ENCODE data around the gene CLCN4. TPM values are rescaled to one million over a fixed set of nuclear protein-coding genes. Genes with fewer than 3 reads are reported as not detected.

Gene CLCN4
- total and polyA plus RNA-seq, 9 donors, result 0.36 to 4.2 (median 3.0) TPM

GRCh38 chrX:10278716-10279115 is 121.9 kb downstream of the CLCN4 start:
- no peak overlapping the region for H3K27ac ChIP-seq
- 91 to 95% (median 93%) methylated on average over 2 of the region's 2 CpGs for WGBS, 3 donors
- no peak for DNase-seq
- H3K27me3 ChIP-seq, result no peaks in the 10 kb centered on the region
- TF ChIP-seq CTCF (IDR thresholded peaks at IDR 0.05), result no peak
- TF ChIP-seq EP300 (IDR thresholded peaks at IDR 0.05), result no peak
- TF ChIP-seq POLR2A (IDR thresholded peaks at IDR 0.05), result no peak
- no peaks in the 10 kb centered on the region for H3K9me3 ChIP-seq
- no peaks in the 10 kb centered on the region for H3K36me3 ChIP-seq
- intact Hi-C loops (cut with DNase I), result no loop called here
- H3K4me3 ChIP-seq, result no peak overlapping the region
- no peaks in the 10 kb centered on the region for H3K4me1 ChIP-seq (ENCODE audit: insufficient read depth)

- no peaks in the 10 kb centered on the region for H3K36me3 ChIP-seq
- TF ChIP-seq POLR2A (IDR thresholded peaks at IDR 0.05) (no peak), EP300 (IDR thresholded peaks at IDR 0.05) (no peak), CTCF (IDR thresholded peaks at IDR 0.05) (no peak)
- no peak overlapping the region for H3K4me3 ChIP-seq
- intact Hi-C loops (cut with DNase I), result no loop called here
- no peaks in the 10 kb centered on the region for H3K4me1 ChIP-seq (ENCODE audit: insufficient read depth)
- DNase-seq, result no peak
- H3K27ac ChIP-seq, result no peak overlapping the region
- 74 to 86% (median 77%) methylated on average over 2 of the region's 2 CpGs for WGBS, 3 donors
- no peaks in the 10 kb centered on the region for H3K9me3 ChIP-seq
- no peaks in the 10 kb centered on the region for H3K27me3 ChIP-seq
Measured at GRCh38 chrX:10280071-10280470, 123.3 kb downstream of the CLCN4 start.

GRCh38 chrX:10282490-10282889 is 125.7 kb downstream of the CLCN4 start:
- TF ChIP-seq CTCF (IDR thresholded peaks at IDR 0.05) (no peak), EP300 (IDR thresholded peaks at IDR 0.05) (no peak), POLR2A (IDR thresholded peaks at IDR 0.05) (no peak)
- WGBS, 3 donors, result 69 to 76% (median 72%) methylated on average over 1 of the region's 1 CpG
- no peaks in the 10 kb centered on the region for H3K4me1 ChIP-seq (ENCODE audit: insufficient read depth)
- intact Hi-C loops (cut with DNase I), result no loop called here
- no peak for DNase-seq
- no peaks in the 10 kb centered on the region for H3K9me3 ChIP-seq
- H3K27me3 ChIP-seq, result no peaks in the 10 kb centered on the region
- no peak overlapping the region for H3K4me3 ChIP-seq
- H3K36me3 ChIP-seq, result no peaks in the 10 kb centered on the region
- H3K27ac ChIP-seq, result no peak overlapping the region

GRCh38 chrX:10286195-10286594 is 129.4 kb downstream of the CLCN4 start:
- intact Hi-C loops (cut with DNase I), result no loop called here
- Histone ChIP-seq H3K27me3 (no peaks in the 10 kb centered on the region), H3K4me3 (no peak overlapping the region), H3K9me3 (no peaks in the 10 kb centered on the region), H3K4me1 (ENCODE audit: insufficient read depth) (no peaks in the 10 kb centered on the region), H3K27ac (no peak overlapping the region), H3K36me3 (no peaks in the 10 kb centered on the region)
- DNase-seq, result no peak
- 67 to 81% (median 71%) methylated on average over 6 of the region's 6 CpGs for WGBS, 3 donors
- no peak for TF ChIP-seq CTCF (IDR thresholded peaks at IDR 0.05)
- no peak for TF ChIP-seq POLR2A (IDR thresholded peaks at IDR 0.05)
- no peak for TF ChIP-seq EP300 (IDR thresholded peaks at IDR 0.05)

Other genes starting within 250 kb of the CLCN4 start
- under 1 TPM in 5 of 7 donors, not detected in 2; 0.45 to 0.82 (median 0.57) TPM for gene CLDN34, start 189.6 kb upstream of the CLCN4 start, total RNA-seq
- under 1 TPM in 1 of 2 donors, not detected in 1; 0.12 TPM for gene CLDN34, start 189.6 kb upstream of the CLCN4 start, polyA plus RNA-seq

All from ovary (tissue), 9 donors.